ENCODE data around the gene BEAN1. TPM values are rescaled to one million over a fixed set of nuclear protein-coding genes. Genes with fewer than 3 reads are reported as not detected.
A peak's percentile ranks its signal among the peaks of the same experiment; 100 is the strongest.

BEAN1 gene
- total and polyA plus RNA-seq, 9 of the 15 experiments (the other 6 are each of a cell fraction or from before 2014, with no cell fraction given) = not detected

DNA sequence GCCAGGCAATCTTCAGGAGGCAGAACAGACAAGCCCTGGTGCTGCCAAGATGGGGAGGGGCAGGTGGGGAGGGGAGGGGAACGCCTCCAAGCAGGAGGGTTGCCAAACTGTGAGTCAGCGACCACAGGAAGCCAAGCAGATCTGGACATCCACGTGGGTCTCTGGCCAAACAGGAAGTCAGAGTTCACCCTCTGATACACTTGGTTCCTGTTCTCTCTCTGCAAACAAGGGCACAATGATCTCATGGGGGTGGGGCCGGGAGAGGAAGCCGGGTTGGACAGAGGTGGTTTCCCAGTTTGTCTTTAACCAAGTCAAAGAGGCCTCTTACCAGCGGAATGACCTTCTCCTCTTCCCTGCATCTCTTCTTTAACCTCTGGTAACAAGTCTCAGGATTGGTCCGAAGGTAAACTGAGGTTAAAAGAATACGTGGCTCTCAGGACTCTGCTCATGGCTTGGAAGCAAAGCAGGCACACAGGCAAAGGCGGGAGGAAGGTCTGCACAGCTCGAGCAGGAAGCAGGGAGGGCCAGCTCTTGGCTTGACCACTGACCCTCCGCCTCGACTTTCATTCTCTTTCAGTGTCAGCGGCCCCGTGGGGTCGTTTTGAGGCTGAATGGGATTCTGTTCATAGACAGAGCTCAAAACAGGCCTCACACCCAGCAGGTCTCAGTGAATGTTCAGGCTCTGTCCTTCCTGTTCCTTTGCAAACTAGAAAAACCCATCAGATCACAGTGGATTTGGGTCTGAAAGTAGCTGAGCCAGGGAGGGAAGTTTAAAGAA, 89.9 kb downstream of the BEAN1 start (continued):
- TF ChIP-seq RBM25 (IDR thresholded peaks at IDR 0.05; ENCODE audit: low read depth, low read length, severe bottlenecking) = no peak
- TF ChIP-seq ZNF436 (CRISPR knock-in tag; IDR thresholded peaks at IDR 0.05) = no peak
- TF ChIP-seq RBM22 (IDR thresholded peaks at IDR 0.05; ENCODE audit: low read depth, low read length, poor library complexity, severe bottlenecking) = no peak
- TF ChIP-seq EHMT2 (IDR thresholded peaks at IDR 0.05) = no peak
- TF ChIP-seq, protein P1, sequence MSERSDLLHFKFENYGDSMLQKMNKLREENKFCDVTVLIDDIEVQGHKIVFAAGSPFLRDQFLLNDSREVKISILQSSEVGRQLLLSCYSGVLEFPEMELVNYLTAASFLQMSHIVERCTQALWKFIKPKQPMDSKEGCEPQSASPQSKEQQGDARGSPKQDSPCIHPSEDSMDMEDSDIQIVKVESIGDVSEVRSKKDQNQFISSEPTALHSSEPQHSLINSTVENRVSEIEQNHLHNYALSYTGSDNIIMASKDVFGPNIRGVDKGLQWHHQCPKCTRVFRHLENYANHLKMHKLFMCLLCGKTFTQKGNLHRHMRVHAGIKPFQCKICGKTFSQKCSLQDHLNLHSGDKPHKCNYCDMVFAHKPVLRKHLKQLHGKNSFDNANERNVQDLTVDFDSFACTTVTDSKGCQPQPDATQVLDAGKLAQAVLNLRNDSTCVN (CRISPR knock-in tag; IDR thresholded peaks at IDR 0.05) = no peak
- TF ChIP-seq GATA2 (CRISPR knock-in tag; IDR thresholded peaks at IDR 0.05) = no peak
- no peak for TF ChIP-seq ZNF507 (tag; conservative IDR thresholded peaks at IDR 0.05)
- TF ChIP-seq, protein P2, sequence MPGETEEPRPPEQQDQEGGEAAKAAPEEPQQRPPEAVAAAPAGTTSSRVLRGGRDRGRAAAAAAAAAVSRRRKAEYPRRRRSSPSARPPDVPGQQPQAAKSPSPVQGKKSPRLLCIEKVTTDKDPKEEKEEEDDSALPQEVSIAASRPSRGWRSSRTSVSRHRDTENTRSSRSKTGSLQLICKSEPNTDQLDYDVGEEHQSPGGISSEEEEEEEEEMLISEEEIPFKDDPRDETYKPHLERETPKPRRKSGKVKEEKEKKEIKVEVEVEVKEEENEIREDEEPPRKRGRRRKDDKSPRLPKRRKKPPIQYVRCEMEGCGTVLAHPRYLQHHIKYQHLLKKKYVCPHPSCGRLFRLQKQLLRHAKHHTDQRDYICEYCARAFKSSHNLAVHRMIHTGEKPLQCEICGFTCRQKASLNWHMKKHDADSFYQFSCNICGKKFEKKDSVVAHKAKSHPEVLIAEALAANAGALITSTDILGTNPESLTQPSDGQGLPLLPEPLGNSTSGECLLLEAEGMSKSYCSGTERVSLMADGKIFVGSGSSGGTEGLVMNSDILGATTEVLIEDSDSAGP (CRISPR knock-in tag; IDR thresholded peaks at IDR 0.05) = no peak
- peak; percentile 65 for TF ChIP-seq TAF9B (IDR thresholded peaks at IDR 0.05; ENCODE audit: partially characterized antibody)
- peak; percentile 52 to 78; a peak in 2 of 4 replicates for TF ChIP-seq SIN3A (IDR thresholded peaks at IDR 0.05; ENCODE audit: borderline replicate concordance in 2 of 2, control insufficient read depth in 1 of 2, low read depth in 2 of 2, low read length in 2 of 2)
- no peak for TF ChIP-seq MIER1 (IDR thresholded peaks at IDR 0.05; ENCODE audit: low read depth)
- no peak for TF ChIP-seq MTA3 (IDR thresholded peaks at IDR 0.05; ENCODE audit: borderline replicate concordance)
- TF ChIP-seq, protein P3, sequence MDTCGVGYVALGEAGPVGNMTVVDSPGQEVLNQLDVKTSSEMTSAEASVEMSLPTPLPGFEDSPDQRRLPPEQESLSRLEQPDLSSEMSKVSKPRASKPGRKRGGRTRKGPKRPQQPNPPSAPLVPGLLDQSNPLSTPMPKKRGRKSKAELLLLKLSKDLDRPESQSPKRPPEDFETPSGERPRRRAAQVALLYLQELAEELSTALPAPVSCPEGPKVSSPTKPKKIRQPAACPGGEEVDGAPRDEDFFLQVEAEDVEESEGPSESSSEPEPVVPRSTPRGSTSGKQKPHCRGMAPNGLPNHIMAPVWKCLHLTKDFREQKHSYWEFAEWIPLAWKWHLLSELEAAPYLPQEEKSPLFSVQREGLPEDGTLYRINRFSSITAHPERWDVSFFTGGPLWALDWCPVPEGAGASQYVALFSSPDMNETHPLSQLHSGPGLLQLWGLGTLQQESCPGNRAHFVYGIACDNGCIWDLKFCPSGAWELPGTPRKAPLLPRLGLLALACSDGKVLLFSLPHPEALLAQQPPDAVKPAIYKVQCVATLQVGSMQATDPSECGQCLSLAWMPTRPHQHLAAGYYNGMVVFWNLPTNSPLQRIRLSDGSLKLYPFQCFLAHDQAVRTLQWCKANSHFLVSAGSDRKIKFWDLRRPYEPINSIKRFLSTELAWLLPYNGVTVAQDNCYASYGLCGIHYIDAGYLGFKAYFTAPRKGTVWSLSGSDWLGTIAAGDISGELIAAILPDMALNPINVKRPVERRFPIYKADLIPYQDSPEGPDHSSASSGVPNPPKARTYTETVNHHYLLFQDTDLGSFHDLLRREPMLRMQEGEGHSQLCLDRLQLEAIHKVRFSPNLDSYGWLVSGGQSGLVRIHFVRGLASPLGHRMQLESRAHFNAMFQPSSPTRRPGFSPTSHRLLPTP (IDR thresholded peaks at IDR 0.05; ENCODE audit: borderline replicate concordance, extremely low read depth, insufficient read length) = no peak
- no peak for TF ChIP-seq E2F1 (CRISPR knock-in tag; IDR thresholded peaks at IDR 0.05)
- no peak for TF ChIP-seq COPS2 (conservative IDR thresholded peaks at IDR 0.05)
- TF ChIP-seq KLF16 (IDR thresholded peaks at IDR 0.05) = no peak
- TF ChIP-seq ZNF589 (CRISPR knock-in tag; IDR thresholded peaks at IDR 0.05; ENCODE audit: low read depth) = peak; percentile 71
- peak in 1 of 2 experiments; percentile 71; a peak in 1 of 4 replicates for TF ChIP-seq ARNT (IDR thresholded peaks at IDR 0.05)
- peak; percentile 60 for TF ChIP-seq CEBPB (tag; IDR thresholded peaks at IDR 0.05)
- TF ChIP-seq TFAM (CRISPR knock-in tag; conservative IDR thresholded peaks at IDR 0.05) = no peak

Measured in K562 (cell line).